Prostate gland (tissue), 2 donors: ENCODE results near the gene PLEKHG1.

ENCODE experiments used
- CTCF ChIP-seq, 4 experiments: fragments of 200-600 bp in 2 of 4; fragments of 450-650 bp in 2 of 4; sonication (generic) in 2 of 4; IDR thresholded peaks; 1 replicate in 3 of 4; 2 replicates in 1 of 4; pipeline ENCODE4 v1.5.1; 2016 to 2019; ENCODE audit warnings: antibody characterized with exemption in 4 of 4, mild to moderate bottlenecking in 2 of 4, moderate library complexity in 2 of 4
- POLR2AphosphoS5 ChIP-seq: sonication (generic); formaldehyde crosslinking; IDR thresholded peaks from one replicate; pipeline ENCODE4 v1.6.1; 2017; ENCODE audit warnings: antibody characterized with exemption

- TF ChIP-seq CTCF (IDR thresholded peaks at IDR 0.05) (no peak), POLR2AphosphoS5 (no peak)
Measured at GRCh38 chr6:150632785-150633485, 33.2 kb downstream of the PLEKHG1 start.
